Measurements from ENCODE around the gene WNT5A.

- TF ChIP-seq POLR2A (IDR thresholded peaks at IDR 0.05) (no peak), CTCF (IDR thresholded peaks at IDR 0.05) (no peak)
Observed at GRCh38 chr3:55442861-55443260, 44.2 kb downstream of the WNT5A start.

Data from lower leg skin (tissue), 3 donors.